ENCODE measurements around the gene UBXN11. TPM values are rescaled to one million over a fixed set of nuclear protein-coding genes. Genes with fewer than 3 reads are reported as not detected.

The UBXN11 gene
- total RNA-seq, 1 donor from 2014 or later, result 12.8 TPM

DNA sequence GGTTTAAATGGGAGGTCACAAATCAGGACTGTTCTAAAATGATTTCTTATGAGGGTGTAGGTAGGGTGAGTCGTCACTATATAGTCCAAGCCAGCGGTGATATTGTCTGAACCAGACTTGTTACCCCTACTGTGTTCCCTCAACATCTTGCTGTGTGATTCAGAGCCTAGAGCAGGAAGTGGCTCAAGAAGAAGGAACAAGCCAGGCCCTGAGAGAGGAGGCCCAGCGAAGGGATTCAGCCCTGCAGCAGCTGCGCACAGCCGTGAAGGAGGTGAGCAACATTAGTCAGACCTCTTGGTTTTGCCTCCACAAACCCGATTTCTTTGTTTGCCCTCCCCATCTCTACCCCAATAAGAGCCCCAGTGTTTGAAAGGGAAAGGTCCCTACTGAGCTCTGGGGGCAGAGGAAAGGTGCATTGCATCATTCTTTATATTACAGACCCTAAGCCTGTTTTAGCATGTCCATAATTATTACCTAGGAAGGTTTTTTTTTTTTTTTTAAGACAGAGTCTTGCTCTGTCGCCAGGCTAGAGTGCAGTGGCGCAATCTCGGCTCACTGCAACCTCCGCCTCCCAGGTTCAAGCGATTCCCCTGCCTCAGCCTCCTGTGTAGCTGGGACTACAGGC lies 31.5 kb downstream of the UBXN11 start:
- TF ChIP-seq CTCF (IDR thresholded peaks at IDR 0.05; ENCODE audit: insufficient read depth, low read depth, low read length) (no peak), EZH2 (IDR thresholded peaks at IDR 0.05; ENCODE audit: insufficient read depth, low read length) (no peak)
- H3K36me3 Mint-ChIP-seq (ENCODE audit: low read depth, unreplicated experiment), result peaks cover 26% of the 10 kb centered on the region

DNA sequence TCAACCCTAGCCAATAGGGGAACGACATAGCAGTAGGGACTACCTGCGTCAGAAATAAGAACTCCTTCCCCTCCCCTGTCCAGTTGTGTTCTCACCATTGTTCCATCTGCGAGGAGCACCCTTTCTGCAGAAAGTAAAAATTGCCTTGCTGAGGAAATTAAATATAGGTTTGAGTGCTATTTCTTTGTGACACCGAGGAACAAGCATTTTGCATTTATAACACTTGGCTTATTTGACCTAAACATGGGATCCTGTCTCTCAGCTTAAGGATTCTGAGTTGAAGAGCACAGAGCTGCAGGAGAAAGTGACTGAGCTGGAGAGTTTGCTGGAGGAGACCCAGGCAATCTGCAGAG lies 37.3 kb downstream of the UBXN11 start:
- Mint-ChIP-seq H3K27ac (ENCODE audit: unreplicated experiment) (no peak overlapping the region), H3K36me3 (ENCODE audit: low read depth, unreplicated experiment) (peaks cover 44% of the 10 kb centered on the region), H3K4me1 (ENCODE audit: low read depth, unreplicated experiment) (peaks cover under 1% of the 10 kb centered on the region), H3K27me3 (ENCODE audit: low read depth, unreplicated experiment) (no peaks in the 10 kb centered on the region), H3K9me3 (ENCODE audit: unreplicated experiment) (peaks cover 17% of the 10 kb centered on the region), H3K4me3 (ENCODE audit: unreplicated experiment) (no peak overlapping the region)
- Histone ChIP-seq H3K4me1 (ENCODE audit: insufficient read depth, low read length) (peaks cover 3% of the 10 kb centered on the region), H3K9me3 (ENCODE audit: insufficient read depth, low read depth, low read length) (peaks cover 15% of the 10 kb centered on the region), H4K20me1 (ENCODE audit: insufficient read depth, low read length) (no peaks in the 10 kb centered on the region), H3K27me3 (ENCODE audit: insufficient read depth, low read length) (no peaks in the 10 kb centered on the region), H2AFZ (ENCODE audit: low read depth, low read length) (no peak overlapping the region), H3K4me2 (ENCODE audit: low read length) (no peak overlapping the region), H3K79me2 (ENCODE audit: insufficient read depth, low read length) (no peaks in the 10 kb centered on the region), H3K4me3 (ENCODE audit: insufficient read depth, low read depth, low read length) (no peak overlapping the region), H3K27ac (ENCODE audit: low read depth, low read length) (no peak overlapping the region), H3K9ac (ENCODE audit: low read length) (no peak overlapping the region), H3K36me3 (ENCODE audit: insufficient read depth, low read length) (peaks cover 17% of the 10 kb centered on the region)
- DNase-seq (ENCODE audit: low read depth) (no peak), FAIRE-seq (no peak)
- TF ChIP-seq CTCF (IDR thresholded peaks at IDR 0.05; ENCODE audit: insufficient read depth, low read depth, low read length) (no peak), EZH2 (IDR thresholded peaks at IDR 0.05; ENCODE audit: insufficient read depth, low read length) (no peak)

More for the DNA sequence above, 31.5 kb downstream of the UBXN11 start:
- Histone ChIP-seq H3K79me2 (ENCODE audit: insufficient read depth, low read length) (peaks cover 9% of the 10 kb centered on the region), H3K9ac (ENCODE audit: low read length) (no peak overlapping the region), H4K20me1 (ENCODE audit: insufficient read depth, low read length) (no peaks in the 10 kb centered on the region), H3K4me2 (ENCODE audit: low read length) (peak overlapping the region; percentile 9), H3K27me3 (ENCODE audit: insufficient read depth, low read length) (no peaks in the 10 kb centered on the region), H3K4me1 (ENCODE audit: insufficient read depth, low read length) (peaks cover 50% of the 10 kb centered on the region), H3K9me3 (ENCODE audit: insufficient read depth, low read depth, low read length) (no peaks in the 10 kb centered on the region), H3K36me3 (ENCODE audit: insufficient read depth, low read length) (peaks cover 23% of the 10 kb centered on the region), H3K4me3 (ENCODE audit: insufficient read depth, low read depth, low read length) (no peak overlapping the region), H3K27ac (ENCODE audit: low read depth, low read length) (peak overlapping the region; percentile 74), H2AFZ (ENCODE audit: low read depth, low read length) (peak overlapping the region; percentile 9)
- H3K4me1 Mint-ChIP-seq (ENCODE audit: low read depth, unreplicated experiment), result peaks cover 42% of the 10 kb centered on the region
- FAIRE-seq (no peak), DNase-seq (ENCODE audit: low read depth) (peak; percentile 43)
- H3K27ac Mint-ChIP-seq (ENCODE audit: unreplicated experiment), result peak overlapping the region; percentile 68
- no peaks in the 10 kb centered on the region for H3K27me3 Mint-ChIP-seq (ENCODE audit: low read depth, unreplicated experiment)
- peak overlapping the region; percentile 41 for H3K4me3 Mint-ChIP-seq (ENCODE audit: unreplicated experiment)
- peaks cover 4% of the 10 kb centered on the region for H3K9me3 Mint-ChIP-seq (ENCODE audit: unreplicated experiment)

Measured in astrocyte (in vitro differentiated cells and primary cell).